ENCODE results near the gene BTNL2.

Gene BTNL2

DNA sequence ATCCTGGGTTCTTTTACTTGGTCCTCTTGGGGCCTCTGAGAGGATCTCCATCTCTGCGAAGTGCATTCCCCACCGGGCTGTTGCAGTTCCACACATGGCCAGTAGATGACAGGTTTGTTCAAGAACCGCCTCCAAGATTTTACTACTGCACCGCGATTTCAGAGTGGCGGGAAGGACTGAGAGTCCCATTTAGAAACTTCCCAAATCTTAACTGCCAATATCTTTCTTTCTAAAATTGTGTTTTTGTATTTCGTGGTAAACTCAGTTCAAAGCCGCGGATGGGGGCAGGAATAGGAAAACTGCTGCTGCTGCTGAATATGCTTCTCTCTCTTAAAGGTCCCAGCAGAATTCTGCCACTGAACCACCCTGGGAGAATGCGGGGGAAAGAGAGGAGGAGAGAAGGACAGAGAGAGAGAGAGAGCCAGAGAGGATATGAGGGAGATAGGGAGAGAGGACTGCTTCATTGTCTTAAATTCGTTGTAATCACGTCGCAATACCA is 8.6 kb upstream of the BTNL2 start:
- DNase-seq (ENCODE audit: insufficient read length, low spot score) (peak; percentile 59), FAIRE-seq (peak; percentile 48)

DNA sequence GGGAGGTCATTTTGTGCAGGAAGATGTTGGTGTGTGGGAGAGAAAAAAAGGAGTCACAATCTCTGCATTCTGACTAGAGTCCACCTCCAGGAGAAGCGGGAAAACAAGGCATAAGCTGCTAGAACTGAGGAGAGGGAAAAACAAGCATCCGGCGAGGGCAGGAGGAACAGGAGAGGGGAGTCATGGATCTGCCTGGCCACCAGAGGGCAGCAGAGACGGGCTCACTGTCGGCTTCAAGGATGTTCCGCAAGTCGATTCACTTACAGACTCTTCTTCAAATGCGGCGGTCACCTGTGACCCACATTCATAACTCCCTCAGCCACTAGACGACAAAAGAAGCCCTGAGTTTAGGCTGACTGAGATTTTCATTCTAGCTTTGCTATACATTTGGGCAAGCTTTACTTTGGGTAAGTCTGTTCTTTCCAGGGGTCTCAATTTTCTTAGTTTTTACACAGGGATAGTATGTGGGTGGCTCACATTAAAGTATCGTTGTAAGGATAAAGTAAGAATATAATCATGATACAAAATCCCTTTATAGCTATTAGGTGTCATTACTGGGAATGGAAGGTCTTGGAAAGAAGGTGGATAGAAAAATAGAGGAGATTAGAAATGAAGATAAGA is 6.6 kb upstream of the BTNL2 start:
- DNase-seq (ENCODE audit: insufficient read length, low spot score) (peak; percentile 71), FAIRE-seq (no peak)

DNA sequence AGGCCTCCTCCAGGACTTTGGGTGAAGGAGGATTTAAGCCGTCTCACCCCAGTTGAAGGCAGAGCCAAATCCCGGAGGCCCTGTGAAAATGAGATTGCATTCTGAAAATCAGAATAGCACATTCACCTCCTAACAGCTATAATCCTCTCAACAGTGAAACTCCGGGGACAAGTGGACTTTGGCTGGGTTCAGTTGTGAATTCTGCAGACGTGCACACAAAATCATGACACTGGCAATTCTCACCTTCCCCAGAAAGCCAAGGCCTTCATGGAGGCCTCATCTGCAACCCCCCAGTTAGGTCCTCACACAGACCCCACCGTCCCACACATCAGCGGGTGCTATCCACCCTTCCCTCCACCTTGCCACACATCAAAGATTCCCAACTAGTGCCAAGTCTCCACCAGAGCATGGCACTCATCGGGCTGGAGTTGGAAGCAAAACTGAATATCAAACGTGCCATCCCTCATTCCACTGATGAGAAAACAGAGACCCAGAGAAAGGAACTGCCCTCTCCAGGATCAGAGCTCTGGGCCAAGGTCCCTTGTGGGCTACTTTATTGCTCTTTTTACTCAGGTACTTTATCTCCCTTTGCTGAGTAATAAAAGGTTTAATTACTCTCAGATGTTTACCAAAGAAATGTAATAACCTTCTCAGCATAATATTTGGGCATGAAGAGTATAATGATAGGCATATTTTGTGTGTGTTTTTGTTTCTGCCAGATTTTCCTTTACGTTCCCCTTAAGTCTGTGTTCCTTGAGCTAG is 4.8 kb upstream of the BTNL2 start:
- FAIRE-seq: no peak
- DNase-seq (ENCODE audit: insufficient read length, low spot score): no peak

DNA sequence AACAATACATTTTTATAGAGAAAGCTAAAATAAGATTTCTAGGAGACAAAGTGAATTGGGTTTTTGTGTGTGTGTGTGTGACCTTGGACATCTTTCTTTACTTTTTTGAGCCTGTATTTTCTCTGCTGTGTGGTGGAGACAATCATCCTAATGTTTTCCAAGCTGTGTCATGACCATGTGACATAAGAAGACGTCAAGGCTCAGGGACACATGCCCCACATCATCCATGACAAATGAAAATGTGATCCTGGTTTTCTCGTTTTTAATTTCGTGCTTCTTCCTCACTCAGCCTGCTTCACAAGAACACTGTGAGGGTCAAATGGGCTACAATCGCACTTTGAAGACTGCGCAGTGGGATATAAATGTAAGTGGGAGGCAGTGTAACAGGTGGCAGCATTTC is 3.9 kb upstream of the BTNL2 start:
- DNase-seq (ENCODE audit: insufficient read length, low spot score): no peak

DNA sequence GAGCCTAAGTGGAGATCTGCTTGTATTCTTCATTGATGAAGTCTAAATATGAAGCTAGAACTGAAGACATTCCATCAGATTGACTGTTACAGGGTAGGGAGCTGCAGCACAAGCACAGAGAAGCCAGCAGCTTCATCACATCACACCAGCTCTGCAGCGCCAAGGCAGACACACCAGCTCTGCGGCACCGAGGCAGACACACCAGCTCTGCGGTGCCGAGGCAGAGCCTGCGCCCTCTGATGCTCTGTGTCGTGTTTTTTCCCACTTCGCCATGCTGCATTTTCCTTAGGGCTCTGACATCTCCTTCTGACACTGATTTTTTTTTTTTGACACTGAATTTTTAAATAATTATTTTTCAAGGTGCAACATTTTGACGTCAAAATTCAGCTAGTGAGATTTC is 784 bp downstream of the BTNL2 start:
- no peak for FAIRE-seq
- DNase-seq (ENCODE audit: insufficient read length, low spot score): no peak

More for the DNA sequence above, 3.9 kb upstream of the BTNL2 start:
- no peak for FAIRE-seq

DNA sequence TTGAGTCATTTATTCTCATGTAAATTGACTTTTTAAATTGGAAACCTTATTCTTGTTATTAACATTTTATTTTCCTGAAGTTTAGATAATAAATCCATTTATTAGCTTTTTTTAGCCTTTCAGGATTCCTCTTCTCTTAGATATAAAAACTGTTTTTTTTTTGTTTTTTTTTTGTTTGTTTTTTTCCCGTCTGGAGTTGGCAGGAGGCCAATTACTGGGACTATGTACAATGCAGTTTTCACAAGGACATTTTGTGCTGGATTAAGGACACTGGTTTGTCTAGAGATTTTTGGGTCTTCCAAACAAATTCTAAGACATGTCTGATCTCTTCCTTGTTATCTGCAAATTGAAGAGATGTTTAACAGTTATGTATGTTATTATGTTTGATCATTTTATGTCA is 1.3 kb downstream of the BTNL2 start:
- DNase-seq (ENCODE audit: insufficient read length, low spot score) (no peak), FAIRE-seq (no peak)

DNA sequence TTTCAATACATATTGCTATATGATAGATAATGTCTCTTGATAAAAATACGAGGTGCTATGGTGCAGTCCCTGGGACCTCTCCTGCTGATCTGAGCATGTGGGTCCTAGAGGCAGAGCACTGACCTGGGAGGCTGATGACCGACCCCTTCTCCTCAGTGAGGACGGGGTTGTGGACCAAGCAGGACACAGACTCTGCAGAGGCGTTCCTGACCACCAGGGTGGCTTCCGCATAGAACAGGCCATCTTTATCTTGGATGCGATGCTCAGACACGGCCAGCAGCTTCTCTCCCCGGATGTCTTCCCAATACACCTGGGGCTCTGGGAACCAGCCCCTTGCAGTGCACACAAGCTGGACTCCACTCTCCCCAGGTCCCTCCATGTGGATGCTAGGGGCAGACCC is 4.2 kb downstream of the BTNL2 start:
- no peak for FAIRE-seq

DNA sequence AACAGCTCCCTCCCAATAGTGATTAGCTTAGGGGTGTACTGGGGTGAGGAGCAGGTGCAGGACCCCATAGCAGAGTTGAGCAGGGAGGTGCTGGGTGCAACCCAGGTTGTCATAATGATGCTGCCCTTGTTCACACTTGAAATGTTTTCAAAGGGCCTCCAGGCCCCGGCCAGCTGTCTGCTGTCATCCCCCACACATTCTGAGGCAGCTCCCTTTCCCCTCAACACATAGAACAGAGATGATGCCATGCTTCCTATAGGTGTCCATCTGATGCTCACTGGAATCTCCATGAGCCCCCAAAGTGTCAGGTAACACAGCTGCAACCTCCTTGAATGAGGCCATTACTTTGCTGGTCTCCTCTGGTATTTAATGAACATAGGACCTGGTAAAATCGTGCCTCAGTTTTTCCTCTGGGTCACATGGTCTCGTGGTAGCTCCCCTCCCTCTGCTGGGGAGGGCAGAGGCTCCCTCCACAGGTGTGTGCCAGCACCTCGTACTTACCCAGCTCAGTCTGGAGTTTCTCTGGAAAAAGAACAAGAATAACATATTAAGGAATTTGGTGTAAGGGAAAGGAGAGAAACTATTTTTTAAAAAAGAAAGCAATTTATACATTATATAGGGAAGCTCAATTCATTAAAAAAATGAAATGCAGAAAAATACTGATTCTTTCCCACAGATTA is 5.6 kb downstream of the BTNL2 start:
- DNase-seq (ENCODE audit: insufficient read length, low spot score) (no peak), FAIRE-seq (no peak)

More for the DNA sequence above, 4.2 kb downstream of the BTNL2 start:
- no peak for DNase-seq (ENCODE audit: insufficient read length, low spot score)

DNA sequence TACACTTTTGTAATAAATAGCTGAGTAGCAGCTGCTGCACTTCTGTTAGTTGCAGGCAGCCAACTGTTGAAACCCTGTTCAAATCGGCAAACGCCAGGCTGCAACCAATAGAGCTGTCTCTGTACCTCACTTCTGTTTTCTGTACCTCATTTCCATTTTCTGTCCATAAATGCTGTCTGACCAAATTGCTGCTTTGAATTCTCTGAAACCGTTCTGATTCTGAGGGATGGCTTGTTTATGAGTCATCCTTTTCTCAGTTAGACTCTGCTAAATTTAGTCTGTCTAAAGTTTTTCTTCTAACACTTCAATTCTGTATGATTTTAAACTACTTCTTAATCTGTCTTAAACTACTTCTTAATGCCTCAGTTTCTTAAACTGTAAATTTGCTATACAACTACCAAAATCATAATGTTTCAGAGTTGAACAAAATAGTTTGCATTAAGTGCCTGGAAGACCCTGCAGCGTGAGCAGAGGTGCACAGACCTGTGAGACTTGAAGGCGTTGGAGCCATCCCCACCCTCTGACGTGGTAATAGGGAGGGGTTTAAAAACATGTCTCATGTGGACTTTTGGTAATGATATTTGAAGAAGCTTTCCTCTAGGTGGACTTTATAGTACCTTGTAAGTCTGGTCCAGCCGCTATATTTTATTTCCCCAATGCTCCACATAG is 9.6 kb downstream of the BTNL2 start:
- FAIRE-seq (no peak), DNase-seq (ENCODE audit: insufficient read length, low spot score) (no peak)

DNA sequence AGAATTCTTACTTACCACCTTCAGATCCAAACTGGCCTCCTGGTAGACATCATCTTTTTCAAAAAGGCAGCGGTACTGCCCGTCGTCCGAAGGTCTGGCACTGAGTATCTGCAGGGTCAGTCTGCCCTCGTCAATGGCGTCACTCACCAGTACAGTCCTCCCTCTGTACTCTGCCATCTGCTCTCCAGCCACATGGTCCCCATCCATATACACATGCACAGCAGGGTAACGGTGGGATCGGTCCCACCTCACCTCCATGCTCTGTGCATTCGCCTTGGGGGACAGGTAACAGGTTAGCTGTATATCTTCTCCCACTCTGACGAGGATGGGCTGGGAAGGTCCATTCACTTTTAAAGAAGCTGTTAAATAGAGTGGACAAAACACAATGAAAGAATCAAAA is 11.0 kb downstream of the BTNL2 start:
- DNase-seq (ENCODE audit: insufficient read length, low spot score) (no peak), FAIRE-seq (no peak)

DNA sequence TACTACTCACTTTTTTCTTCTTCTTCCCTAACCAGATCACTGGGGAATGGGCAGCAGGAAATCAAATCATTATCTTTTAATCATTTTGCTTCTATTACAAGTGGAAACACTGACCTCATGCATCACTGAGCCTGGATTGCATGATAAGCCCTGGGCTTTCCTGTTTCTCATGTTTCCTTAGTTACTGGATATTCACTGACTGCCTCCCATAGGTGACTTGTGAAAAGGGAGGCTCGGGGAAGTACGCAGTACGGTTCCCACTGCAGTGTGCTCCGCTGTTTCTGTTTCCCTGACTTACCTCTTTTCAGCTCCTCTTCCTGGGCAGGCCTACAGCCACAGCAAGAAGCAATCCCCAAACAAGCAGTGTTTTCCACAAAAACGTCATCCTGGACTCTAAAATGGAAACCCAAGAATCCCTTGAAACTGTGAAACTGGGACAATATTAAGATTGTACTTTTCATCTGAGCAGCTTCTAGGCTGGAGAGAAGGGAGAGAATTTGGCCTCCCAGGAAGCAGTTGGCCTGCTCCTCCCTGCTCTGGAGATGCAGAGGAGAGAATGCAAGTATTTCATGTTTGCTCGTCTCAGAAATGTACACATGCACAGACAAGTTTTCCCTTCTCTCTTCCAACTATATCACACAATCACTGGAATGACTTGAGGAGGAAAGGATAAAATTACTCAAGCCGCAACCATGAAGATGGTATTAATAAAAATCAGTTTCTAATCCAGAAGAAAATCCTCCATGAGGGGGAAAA is 13.1 kb downstream of the BTNL2 start:
- FAIRE-seq (no peak), DNase-seq (ENCODE audit: insufficient read length, low spot score) (no peak)

DNA sequence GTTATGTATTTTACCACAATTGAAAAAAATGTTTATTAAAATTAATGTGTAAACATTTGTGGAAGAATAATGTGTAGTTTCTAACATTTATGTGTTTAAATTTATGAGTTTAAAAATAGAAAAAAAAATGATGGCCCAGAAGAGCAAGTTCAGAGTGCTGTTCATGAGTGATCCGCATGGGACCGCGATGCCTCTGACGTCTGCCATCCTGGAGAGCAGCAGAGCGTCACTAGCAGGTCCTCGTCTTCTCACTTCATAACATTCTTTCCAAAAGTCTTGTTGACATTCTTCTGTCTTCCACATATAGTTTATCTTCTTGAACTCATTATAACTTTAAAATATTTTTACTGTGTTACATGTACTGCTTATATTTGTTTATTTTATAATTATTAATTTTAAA is 15.5 kb downstream of the BTNL2 start:
- DNase-seq (ENCODE audit: insufficient read length, low spot score) (no peak), FAIRE-seq (no peak)

DNA sequence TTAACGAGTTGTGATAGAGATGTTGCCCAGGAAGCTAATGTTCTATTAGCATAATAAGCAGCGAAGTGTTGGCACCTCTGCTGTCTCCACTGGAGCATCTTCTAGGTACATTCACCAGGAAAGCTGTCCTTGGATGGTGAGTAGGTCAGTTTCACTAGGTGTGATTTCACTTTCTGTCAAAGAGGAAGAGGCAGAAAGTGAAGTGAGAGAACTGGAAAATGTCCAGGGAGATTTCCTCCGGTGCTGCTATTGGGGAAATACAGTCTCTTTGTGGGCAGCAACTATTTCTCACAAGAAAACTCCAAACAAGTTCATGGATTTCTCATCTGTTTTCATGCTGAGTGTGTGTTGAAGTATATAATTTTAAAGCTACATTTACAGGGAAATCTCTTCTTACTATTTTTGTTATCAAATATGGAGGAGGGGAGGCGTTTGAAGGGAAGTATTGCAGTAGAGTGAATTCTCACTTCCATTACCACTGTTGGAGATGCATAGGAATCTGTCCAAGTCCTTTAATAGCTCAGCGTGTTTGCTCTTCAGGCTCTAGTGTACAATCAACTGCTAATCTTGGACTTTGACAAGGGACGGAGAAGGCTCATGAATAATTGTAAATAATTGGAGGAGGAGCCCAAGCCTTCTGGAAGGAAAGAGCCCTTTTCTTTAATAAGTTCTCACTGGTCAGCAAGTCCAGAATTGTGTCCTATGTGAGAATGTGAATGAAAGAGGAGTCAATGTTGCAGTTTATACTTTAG is 19.2 kb downstream of the BTNL2 start:
- FAIRE-seq (no peak), DNase-seq (ENCODE audit: insufficient read length, low spot score) (no peak)

DNA sequence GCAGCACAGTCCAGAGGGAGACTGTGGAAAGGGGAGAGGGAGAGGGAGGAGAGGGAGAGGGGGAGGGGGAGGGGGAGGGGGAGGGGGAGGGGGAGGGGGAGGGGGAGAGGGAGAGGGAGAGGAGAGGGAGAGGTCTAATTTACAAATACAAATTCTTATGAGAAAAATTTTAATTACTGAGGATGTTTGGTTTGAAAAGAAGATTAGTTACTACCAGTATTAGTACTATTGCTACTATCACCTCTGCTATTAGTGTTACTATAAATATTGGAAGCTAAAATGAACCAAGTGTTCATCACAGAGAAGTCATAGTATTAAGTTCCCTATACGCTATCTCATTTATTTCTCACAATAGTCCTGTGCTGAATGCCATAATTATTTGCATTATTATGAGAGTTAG is 20.9 kb downstream of the BTNL2 start:
- no peak for FAIRE-seq
- DNase-seq (ENCODE audit: insufficient read length, low spot score): no peak

DNA sequence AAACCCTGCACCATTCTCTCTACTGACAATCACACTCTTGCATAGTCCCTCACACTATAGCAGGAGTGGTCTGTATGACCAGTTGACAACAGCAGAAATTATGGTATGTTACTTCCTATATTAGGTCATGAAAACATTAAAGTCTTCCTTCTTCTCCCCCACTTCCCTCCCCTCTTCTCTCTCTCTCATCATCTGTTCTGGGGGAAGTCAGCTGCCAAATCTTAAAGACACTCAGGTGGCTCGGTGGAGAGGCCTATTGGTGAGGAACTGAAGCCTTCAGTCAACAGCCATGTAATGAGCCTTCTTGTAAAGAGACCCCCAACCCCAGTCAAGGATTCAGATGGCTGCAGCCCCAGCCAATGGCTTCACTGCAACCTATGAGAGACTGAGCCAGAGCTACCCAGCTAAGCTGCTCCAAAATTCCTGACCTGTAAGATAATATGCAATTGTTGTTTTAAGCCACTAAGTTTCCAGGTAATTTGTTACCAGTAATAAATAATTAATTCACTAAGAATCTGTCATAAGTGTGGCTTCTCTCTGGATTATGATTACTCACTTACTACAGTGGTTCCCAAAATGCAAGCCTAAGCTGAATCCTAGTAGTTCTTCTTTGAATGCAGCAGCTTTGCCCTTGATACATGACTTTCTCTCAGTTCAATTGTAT is 24.1 kb downstream of the BTNL2 start:
- FAIRE-seq: no peak
- DNase-seq (ENCODE audit: insufficient read length, low spot score): no peak

DNA sequence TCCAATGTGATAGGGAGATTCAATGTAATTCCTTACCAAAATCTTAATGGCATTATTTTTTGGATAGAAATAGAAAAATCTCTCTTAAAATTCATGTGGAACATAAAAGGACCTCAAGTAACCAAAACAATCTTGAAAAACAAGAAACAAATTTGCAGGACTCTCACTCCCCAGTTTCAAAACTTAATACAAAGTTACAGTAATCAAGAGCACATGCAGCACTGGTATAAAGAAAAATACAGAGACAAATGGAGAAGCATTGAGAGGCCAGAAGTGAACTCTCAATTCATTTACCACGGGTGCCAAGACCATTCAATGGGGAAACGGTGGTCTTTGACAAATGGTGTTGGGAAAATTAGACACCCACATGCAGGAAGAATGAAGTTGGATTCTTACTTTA is 27.4 kb downstream of the BTNL2 start:
- DNase-seq (ENCODE audit: insufficient read length, low spot score) (no peak), FAIRE-seq (no peak)

DNA sequence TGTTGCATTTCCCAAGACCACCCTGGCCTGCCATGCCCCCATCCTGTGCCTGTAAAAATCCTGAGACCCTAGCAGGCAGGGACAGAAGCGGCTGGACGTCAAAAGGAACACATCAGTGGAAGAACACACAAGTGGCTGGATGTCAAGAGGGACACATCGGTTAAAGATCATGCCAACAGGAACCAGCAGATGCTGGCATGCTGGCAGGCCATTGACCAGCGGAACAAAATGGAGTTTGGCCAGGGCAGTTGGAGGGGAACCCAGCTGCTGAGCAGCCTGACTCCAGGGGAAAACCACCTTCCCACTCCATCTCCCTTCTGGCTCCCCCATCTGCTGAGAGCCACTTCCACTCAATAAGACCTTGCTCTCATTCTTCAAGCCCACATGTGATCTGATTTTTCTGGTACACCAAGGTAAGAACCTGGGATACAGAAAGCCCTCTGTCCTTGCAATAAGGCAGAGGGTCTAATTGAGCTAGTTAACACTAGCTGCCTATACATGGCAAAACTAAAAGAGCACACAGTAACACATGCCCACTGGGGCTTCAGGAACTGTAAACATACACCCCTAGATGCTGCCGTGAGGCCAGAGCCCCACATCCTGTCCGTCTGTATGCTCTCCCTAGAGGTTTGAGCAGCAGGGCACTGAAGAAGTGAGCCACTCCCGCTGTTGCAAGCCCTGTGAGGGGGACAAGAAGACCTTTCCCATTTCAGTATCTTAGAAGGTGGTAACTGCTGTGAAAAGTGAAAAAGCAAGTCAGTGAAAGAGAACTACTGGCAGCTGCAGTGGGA is 31.0 kb downstream of the BTNL2 start:
- FAIRE-seq (no peak), DNase-seq (ENCODE audit: insufficient read length, low spot score) (no peak)

DNA sequence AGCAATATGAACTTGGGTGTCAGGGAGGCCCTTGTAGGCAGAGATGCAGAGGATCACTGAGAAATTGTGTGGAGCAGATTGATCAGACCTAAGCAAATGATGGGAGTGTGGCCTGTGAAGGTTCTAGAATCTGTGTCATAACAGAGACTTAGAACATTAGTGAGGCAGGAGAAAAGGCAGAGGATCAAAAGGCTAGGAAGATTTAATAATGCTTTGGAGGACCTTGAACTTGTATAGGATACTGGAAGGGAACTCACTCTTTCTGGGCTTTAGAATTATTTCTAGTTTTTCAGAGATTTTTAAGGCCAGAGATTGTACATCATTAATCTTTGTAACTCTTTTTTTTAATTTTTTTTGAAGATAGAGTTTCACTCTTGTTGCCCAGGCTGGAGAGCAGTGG is 35.2 kb downstream of the BTNL2 start, which contains the start of gene TSBP1:
TSS of gene TSBP1 (minus strand) at position 101 of the 400 bp plus-strand sequence. CDS start 197 bp downstream, outside the sequence.
- DNase-seq (ENCODE audit: insufficient read length, low spot score): no peak
- no peak for FAIRE-seq

Data from HTR-8/SVneo (cell line).